ENCODE data around the gene MSTN.
A peak's percentile ranks its signal among the peaks of the same experiment; 100 is the strongest.

The MSTN gene

GRCh38 chr2:190062601-190063000 lies at the start of gene MSTN:
MSTN (minus strand) TSS chr2:190062729; CDS start chr2:190062596, 133 bp downstream.
- DNase-seq, result no peak

- DNase-seq, result no peak
These were observed 48.6 kb upstream of the MSTN start for GRCh38 chr2:190111166-190111565.

- DNase-seq, result no peak
These were observed 48.2 kb upstream of the MSTN start for GRCh38 chr2:190110699-190111098.

GRCh38 chr2:190110131-190110530 lies 47.6 kb upstream of the MSTN start:
- no peak for DNase-seq

- no peak for DNase-seq
These were observed 44.9 kb upstream of the MSTN start for GRCh38 chr2:190107409-190107808.

- DNase-seq, result no peak
These were observed 44.3 kb upstream of the MSTN start for GRCh38 chr2:190106783-190107182.

- no peak for DNase-seq
These were observed 43.0 kb upstream of the MSTN start for GRCh38 chr2:190105554-190105953.

- DNase-seq, result no peak
These were observed 40.6 kb upstream of the MSTN start for GRCh38 chr2:190103144-190103543.

GRCh38 chr2:190099890-190100697 lies 37.6 kb upstream of the MSTN start:
- DNase-seq, result no peak

GRCh38 chr2:190098851-190099250 lies 36.3 kb upstream of the MSTN start:
- no peak for DNase-seq

- no peak for DNase-seq
These were observed 34.6 kb upstream of the MSTN start for GRCh38 chr2:190097115-190097514.

GRCh38 chr2:190094316-190094871 lies 31.9 kb upstream of the MSTN start:
- no peak for DNase-seq

GRCh38 chr2:190093793-190094192 lies 31.3 kb upstream of the MSTN start:
- DNase-seq, result no peak

- no peak for DNase-seq
These were observed 27.6 kb upstream of the MSTN start for GRCh38 chr2:190090148-190090547.

- no peak for DNase-seq
These were observed 26.4 kb upstream of the MSTN start for GRCh38 chr2:190088917-190089316.

- DNase-seq, result no peak
These were observed 22.2 kb upstream of the MSTN start for GRCh38 chr2:190084704-190085103.

- no peak for DNase-seq
These were observed 19.6 kb upstream of the MSTN start for GRCh38 chr2:190082118-190082517.

- DNase-seq, result no peak
These were observed 18.1 kb upstream of the MSTN start for GRCh38 chr2:190080527-190081049.

GRCh38 chr2:190079160-190079559 lies 16.6 kb upstream of the MSTN start:
- DNase-seq, result no peak

- DNase-seq, result no peak
These were observed 13.1 kb upstream of the MSTN start for GRCh38 chr2:190075623-190076022.

- DNase-seq, result peak; percentile 55
These were observed 7.6 kb upstream of the MSTN start for GRCh38 chr2:190069936-190070696.

GRCh38 chr2:190068764-190069163 lies 6.2 kb upstream of the MSTN start:
- DNase-seq, result no peak

GRCh38 chr2:190065839-190066238 lies 3.3 kb upstream of the MSTN start:
- DNase-seq, result no peak

- no peak for DNase-seq
These were observed 1.1 kb upstream of the MSTN start for GRCh38 chr2:190063624-190064023.

Data from NCI-H1417 treated with DMSO at 0.1 percent for 48 hours (cell line).